Jurkat, Clone E6-1 (cell line): ENCODE results near the gene IGIP. TPM values are rescaled to one million over a fixed set of nuclear protein-coding genes. Genes with fewer than 3 reads are reported as not detected.

Experiments used
- DNase-seq: peaks from one replicate; pipeline ENCODE4 v3.0.0-alpha.2; 2011; ENCODE audit warnings: low read depth, low spot score
- H3K4me3 ChIP-seq: 2 replicates; pipeline ENCODE4 v1.5.1; 2011; ENCODE audit warnings: mild to moderate bottlenecking, low read length, control low read depth, moderate library complexity
- polyA plus RNA-seq: library from polyadenylated mRNA; unstranded; fragments of >200 nt; gene quantifications from one replicate; pipeline ENCODE4 v1.2.1, GENCODE V29; 2012; ENCODE audit warnings: missing spikeins; ENCODE audit not compliant: insufficient read length, insufficient read depth

The IGIP gene
- 2.9 TPM for polyA plus RNA-seq

DNA sequence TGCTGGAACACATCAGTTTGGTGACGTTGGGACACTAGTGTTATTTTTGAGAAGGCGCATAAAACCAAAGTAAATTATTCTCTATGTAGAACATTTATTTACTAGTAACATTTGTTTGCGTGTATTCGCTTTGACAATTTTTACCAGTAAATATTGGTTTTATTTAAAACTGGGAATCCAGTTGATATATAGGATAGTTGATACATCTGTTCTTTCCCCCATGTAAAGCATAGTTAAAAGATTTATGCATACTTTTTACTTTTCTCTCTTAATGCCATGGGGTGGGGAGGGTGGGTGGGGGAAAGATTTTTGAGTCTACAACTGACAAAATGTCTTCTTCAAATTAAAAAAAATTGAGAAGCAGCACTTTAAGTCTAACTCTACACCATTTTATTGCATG, at the start of gene IGIP:
TSS of gene IGIP (plus strand) at position 301 of the 400 bp plus-strand sequence. CDS start 2,540 bp downstream, outside the sequence.
- no peak within 1 kb of the TSS for H3K4me3 ChIP-seq
- no peak for DNase-seq

DNA sequence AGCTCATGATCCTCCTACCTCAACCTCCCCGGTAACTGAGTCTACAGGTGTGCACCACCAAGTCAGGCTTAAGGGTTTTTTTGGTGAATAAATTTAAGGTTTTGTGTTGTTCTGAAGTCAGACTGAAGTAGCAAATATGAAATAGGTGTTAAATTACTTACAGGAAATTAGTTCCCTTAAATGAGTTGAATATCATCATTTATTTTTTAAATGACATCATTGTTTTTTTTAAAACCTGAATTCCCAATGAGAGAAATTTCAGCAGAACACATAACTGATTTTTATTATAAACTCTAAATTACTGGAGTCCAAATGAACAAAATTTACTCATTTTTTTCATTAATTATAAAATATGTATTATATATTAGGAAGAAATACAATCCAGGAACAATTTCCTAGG, 49.6 kb upstream of the IGIP start:
- H3K4me3 ChIP-seq, result no peak overlapping the region
- DNase-seq, result no peak

DNA sequence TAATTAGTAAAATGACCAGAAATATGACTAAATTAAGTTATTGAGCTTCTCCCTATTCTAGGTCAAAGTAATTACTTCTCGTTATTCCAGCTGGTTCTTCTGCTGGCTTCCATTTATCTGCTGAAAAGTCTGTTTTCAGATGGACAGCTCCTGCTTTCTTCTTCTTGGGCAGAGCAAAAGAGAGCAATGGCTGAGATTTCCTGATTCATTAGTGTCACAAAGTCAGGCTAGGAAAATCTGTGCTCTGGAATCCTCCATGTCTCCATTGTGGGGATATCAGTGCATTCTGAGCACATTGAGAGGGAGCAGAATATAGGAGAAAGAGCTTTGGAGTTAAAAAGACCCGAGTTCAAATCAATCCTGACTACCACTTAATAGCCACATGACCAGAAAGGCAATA, 48.9 kb upstream of the IGIP start:
- no peak overlapping the region for H3K4me3 ChIP-seq
- DNase-seq, result no peak

DNA sequence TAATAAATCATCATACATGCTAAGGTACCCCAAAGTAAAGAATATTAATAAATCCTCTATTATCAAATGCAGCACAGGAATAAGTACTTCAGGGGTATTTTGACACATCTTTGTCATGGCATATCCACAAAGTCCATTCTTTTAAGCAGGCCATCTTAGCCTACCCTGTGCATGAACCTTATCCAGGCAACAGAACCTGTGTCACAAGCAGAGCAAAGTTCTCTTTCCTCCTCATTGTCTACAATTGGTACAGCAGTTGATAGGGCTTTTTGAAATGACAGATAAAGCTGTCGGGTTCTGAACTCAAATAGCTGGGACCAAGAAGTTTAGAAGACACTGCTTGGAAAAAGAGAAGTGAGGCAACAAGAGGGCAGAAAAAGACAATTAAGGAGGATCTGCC, 42.6 kb upstream of the IGIP start:
- no peak overlapping the region for H3K4me3 ChIP-seq
- no peak for DNase-seq

DNA sequence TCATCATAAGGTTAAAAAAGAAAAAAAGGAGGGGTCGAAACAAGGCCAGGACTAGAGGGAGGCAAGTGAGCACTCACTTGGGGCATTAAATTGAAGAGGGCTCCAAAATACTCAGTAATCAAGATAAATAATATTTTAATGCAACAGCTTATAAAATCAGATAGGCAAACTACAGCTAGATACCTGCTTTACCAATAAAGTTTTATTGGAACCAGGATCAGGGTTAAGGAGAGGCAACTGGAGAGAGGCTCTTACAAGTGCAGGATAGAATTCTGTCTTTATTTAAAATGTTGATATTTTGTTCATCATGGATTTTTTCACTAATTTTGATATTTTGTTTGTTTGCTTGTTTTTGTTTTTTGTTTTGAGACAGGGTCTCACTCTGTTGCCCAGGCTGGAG, 42.1 kb upstream of the IGIP start:
- DNase-seq, result no peak

DNA sequence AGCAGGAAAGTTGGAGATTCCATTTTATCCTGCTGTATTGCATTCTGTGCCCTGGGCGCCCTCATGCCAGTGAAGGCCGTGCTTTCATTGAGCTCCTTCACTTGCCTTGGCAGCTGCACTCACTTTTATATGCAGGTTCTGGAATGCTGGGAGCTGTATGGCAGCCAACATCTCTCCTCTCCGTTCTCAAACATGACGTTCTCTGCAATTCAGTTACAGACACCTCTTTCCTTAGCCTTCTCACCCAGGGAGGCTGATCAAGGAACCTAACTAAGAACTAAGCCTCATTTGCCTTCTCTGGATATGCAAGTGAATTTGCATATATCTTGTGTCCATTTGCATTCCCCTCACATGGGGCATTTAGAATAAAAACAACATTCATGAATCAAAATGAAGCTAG, 41.2 kb upstream of the IGIP start:
- no peak for DNase-seq
- no peak overlapping the region for H3K4me3 ChIP-seq

More for the DNA sequence above, 42.1 kb upstream of the IGIP start:
- H3K4me3 ChIP-seq, result no peak overlapping the region

DNA sequence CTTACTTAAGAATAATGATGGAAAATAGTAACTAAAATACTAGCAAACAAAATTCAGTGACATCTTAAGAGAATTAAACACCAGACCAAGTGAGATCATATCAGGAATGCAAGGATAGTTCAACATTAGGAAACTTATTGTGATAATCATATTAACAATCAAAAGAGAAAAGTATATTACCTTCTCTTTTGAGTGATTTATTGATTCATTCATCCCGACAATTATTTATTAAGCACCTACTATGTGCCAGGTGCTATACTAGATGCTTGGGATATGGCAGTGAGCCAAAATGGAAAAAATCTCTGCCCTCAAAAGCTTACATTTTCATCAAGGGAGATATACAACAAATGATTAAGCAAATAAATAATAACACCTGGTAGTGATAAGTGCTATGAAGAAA, 35.5 kb upstream of the IGIP start:
- no peak for DNase-seq
- no peak overlapping the region for H3K4me3 ChIP-seq

DNA sequence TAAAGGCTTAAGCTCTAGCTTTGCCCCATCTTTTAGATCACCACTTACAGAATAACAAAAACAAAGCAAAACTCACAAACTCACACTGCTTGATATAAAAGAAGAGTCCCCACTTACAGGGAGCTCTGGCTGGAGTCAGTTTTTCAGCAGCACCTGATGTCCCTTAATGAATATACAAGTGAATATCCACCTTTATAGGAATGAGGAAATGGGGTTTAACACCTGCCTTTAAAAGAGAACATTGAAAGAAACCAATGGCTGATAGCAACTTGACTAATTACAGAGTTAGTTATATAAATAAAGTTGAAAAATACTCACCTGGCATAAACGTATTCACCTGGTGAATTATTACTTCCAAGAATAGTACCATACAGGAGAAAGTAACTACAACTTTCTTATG, 32.6 kb upstream of the IGIP start:
- DNase-seq, result no peak
- no peak overlapping the region for H3K4me3 ChIP-seq

DNA sequence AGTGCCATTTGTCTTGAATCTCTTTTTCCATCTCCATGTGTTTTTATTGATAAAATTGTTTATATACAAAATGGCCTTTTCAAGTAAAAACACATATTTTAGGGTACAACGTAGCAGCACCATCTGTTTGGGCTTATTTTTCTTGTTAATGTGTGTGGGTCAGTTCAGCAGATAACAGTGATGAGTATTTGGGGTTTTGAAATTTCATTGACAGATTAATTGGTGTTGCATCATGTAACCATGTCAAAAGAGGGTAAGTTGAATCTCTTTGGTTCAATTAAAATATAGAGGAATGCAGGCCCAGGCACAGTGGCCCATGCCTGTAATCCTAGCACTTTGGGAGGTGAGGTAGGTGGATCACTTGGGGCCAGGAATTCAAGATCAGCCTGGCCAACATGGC, 31.9 kb upstream of the IGIP start:
- no peak for DNase-seq
- no peak overlapping the region for H3K4me3 ChIP-seq

DNA sequence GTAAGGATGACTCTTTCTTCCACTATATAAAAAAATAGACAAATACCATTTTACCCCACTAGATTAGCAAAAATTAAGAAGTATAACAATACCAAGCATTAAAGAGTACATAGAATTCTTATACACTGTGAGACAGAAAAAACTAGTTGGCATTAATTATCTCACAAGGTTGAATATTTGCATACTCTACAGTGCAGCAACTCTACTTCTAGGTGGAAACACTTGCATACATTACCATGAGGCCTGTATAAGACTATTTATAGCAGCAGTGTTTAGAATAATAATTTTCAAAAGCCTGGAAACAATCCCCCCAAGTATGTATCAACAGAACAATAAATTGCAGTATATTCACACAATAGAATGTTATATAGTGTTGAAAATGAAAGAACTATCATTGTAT, 30.8 kb upstream of the IGIP start:
- H3K4me3 ChIP-seq, result no peak overlapping the region
- DNase-seq, result no peak

DNA sequence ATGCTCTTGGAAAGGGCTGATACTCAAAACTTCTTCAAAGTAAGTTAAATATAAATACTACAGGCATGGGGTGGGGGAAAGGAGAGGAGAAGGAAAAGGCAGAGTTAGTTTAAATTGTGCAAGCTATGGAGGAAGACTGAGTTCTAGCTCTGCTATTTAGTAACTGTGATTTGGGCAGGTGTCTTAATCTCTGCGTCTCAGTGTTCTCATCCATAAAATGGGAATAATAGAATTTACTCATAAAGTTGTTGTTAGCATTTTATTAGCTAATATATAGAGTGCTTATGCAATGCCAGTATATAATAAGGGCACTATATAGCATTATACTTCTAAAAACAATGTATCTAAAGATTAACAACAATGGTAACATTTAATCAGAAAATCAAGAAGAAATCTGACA, 24.6 kb upstream of the IGIP start:
- DNase-seq, result no peak
- H3K4me3 ChIP-seq, result no peak overlapping the region

DNA sequence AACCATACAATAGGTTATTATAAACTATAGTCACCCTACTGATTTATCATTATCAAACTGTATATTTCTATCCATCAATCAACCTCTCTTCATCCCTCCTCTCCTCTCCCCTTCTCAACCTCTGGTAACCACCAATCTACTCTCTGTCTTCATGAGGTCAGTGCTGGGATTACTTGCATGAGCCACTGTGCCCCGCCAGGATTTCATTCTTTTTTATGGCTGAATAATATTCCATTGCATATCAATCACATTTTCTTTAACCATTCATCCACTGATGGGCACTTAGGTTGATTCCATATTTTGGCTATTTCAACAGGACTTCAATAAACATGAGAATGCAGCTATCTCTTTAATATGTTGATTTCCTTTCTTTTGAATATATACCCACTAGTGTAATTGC, 22.6 kb upstream of the IGIP start:
- no peak for DNase-seq
- no peak overlapping the region for H3K4me3 ChIP-seq

DNA sequence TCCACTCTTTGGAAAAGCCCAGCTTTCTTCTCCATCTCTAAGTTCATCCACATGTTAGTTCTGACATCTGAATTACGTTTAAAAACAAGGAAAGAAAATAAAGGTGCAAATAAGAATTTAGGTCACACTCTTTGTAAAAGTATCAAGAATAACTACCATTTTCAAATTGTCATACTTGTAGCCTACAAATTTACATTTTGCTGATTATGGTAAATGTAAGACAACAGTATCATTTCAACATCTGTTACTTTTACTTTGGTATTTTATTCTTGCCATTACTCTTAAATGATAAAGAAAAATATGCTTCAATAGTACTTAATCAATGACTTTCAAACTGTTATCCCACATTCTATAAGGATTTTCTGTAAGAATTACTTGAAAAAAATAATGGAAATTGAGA, 21.6 kb upstream of the IGIP start:
- no peak for DNase-seq
- H3K4me3 ChIP-seq, result no peak overlapping the region

DNA sequence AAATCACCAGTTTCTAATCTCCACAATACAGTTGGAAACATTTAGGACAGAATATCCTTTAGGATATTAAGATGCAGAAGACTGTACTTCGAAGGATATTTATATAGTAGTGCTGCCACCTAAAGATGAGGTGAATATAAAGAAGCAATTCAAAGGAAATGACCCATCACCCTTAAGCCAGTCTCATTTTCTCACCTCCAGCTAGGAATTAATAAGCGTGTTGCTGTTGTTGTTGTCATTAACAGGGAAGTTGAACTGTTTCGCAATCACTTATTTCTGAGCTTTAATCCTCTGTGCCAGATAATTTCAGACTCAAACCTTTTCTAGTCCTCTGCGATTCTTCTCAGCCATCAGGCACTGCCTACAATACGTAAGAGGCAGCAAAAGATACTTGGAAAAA, 19.6 kb upstream of the IGIP start:
- H3K4me3 ChIP-seq, result no peak overlapping the region
- DNase-seq, result no peak

DNA sequence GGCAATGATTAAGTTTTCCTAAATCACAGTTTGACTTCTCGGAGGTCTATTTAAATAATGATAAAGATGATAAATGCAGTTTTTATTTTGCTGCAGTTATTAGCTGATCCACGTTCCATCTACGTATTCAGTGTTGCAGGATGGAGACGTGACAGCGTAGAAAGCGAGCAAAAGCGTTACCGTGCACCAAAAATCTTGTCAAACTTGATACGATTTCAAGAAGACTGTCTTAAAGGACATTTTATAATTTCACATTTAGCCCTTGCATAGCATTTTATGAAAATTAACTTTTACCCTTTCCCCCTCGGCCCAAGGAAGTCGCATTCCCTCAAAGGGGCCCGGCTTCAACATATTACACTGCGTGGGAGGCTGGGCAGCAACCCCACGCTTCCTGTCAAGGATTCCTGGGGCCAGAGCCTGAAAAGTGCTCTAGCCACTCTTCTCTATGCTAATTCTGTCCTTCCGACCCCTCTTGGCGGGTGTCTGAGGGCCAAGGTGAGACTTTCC, 18.9 kb upstream of the IGIP start:
- H3K4me3 ChIP-seq, result peak overlapping the region; percentile 87
- no peak for DNase-seq

DNA sequence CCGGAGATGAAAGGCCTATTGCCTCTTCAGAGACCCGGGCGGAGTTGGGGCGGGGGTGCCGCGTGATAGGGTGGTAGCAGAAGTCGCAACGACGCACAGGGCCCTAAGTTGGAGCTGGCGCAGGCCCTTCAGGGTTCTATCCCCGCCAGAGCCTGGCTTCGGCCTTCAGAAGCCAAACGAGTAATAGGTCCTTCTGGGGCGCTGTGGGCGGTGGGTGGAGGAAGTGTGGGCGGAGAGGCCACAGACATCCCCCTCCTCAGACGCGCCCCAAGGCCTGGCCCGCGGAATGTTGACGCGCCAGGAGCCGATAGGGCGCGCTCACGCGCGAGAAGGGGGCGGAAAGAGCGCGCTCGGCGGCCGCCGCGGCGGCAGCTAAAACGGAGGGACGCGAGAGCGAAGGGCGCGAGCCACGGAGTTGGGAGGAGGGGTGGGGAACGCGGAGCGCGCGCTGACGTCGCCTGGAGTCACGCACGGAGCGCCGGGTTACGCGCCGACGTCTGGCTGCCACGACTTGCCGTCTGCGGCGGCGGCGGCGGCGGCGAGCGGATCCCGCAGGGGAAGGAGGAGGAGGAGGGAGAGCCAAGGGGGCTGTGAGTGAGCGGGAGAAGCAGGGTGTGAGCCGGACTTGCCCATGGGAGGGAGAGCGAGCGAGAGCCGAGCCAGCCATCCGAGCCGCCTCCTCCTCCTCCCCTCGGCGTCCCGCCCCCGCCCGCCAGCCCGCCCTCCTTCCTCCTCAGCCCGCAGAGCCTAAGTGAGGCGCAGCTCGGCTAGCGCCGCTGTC, 18.2 kb upstream of the IGIP start:
- DNase-seq, result peak; percentile 93
- H3K4me3 ChIP-seq, result peak overlapping the region; percentile 87

DNA sequence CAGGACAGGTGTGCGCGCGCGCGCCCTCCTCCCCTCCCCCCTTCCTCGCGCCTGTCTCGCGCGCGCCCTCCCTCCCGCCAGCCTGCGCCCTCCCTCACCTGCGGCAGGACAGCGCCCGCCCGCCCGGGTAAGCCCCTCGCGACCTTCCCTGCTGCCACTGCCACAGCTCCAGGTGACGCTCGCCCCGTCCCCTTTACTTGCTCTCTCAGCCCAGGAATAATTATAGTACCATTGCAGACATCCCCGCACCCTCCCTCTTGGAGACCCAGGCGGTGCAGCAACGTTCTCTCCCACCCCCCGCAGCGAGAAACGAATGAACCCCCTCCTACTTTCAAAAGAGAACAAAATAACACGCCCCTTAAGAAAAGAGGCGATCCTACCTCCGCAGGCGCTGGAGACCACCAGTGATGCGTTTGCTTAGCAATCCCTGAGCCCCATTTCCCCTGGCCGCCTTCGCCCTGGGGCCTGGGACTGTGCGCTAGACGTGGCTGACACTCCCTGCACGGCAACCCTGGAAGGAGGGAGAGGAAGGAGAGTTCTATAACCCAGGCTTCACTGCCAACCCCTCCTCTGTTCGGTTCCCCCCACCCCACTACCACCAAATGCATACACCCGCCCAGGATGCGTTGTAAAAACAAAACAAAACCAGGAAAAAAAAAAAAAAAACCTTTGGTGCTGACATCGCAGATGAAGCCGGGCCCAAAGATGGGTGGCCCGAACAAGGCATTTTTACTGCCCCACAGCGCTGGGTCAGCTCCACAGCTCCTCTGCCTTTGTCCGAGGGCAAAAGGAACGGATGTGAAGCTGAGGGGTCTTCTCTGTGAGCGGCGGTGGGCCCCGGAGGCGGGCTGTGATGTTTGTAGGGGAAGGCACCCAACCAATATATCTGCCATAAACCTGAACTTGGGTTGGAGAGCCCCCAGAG, 17.4 kb upstream of the IGIP start:
- DNase-seq, result no peak
- H3K4me3 ChIP-seq, result peak overlapping the region; percentile 87

DNA sequence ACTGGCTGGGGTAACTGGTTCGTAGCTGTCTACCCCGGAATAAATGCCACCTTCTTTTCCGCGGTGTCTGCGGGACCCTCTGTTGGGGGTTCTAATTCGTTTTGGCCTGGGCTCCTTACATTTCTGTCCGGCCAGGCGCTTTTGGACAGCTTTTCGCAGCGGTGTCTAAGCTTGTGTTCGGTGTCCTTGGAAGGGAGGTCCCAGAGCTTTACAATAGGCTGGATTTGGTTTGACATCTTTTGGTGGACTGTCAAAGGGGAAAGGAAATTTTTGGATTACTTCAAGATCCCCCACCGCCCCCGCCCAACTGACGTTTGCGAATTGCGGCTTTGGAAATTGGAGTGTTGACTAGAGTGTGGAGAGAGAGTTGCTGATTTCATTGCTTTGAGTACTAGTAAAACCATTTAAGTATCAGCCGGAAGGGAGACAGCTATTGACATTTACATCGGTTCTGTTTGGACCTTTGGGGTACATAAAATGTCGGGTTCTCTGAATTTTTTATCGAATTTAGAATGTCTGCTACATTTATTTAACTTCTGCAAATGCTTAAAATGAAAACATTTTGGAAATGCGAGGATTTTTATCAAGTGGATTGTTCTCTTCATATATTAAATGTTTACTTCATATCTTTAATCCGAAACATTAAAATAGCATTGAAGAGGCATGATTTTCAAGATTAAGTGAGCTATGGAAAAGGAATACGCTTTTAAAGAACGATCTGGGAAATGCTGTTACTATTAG, 16.5 kb upstream of the IGIP start:
- peak overlapping the region; percentile 87 for H3K4me3 ChIP-seq
- DNase-seq, result no peak
